GM18517 (cell line): ENCODE results near the gene SLC8A3.

ENCODE experiments used
- ATAC-seq: cut with Tn5 transposase; IDR thresholded peaks from one replicate; pipeline ENCODE4 v1.9.1; 2021; ENCODE audit warnings: mild to moderate bottlenecking, moderate library complexity; ENCODE audit not compliant: unreplicated experiment

SLC8A3 gene

GRCh38 chr14:70002589-70003346 lies 186.0 kb downstream of the SLC8A3 start:
- ATAC-seq, result no peak

GRCh38 chr14:70000601-70001000 lies 188.2 kb downstream of the SLC8A3 start:
- ATAC-seq, result no peak

- ATAC-seq, result no peak
These were observed 189.5 kb downstream of the SLC8A3 start for GRCh38 chr14:69999261-69999674.

- ATAC-seq, result no peak
These were observed 190.9 kb downstream of the SLC8A3 start for GRCh38 chr14:69997849-69998248.

GRCh38 chr14:69996216-69996615 lies 192.5 kb downstream of the SLC8A3 start:
- no peak for ATAC-seq
